H9 (cell line): Measurements from ENCODE around the gene PSMB7. TPM values are rescaled to one million over a fixed set of nuclear protein-coding genes. Genes with fewer than 3 reads are reported as not detected.

ENCODE experiments used
- DNase-seq: peaks from one replicate; pipeline ENCODE4 v3.0.0-alpha.2; 2017
- H2AFZ ChIP-seq: one replicate; pipeline ENCODE4 v1.6.1; 2013; ENCODE audit warnings: mild to moderate bottlenecking, low read length, control low read depth, moderate library complexity
- H2AK5ac ChIP-seq: 2 replicates; pipeline ENCODE4 v1.6.1; 2013; ENCODE audit warnings: low read length, control low read depth, mixed read lengths; ENCODE audit not compliant: insufficient read length
- H2BK120ac ChIP-seq: one replicate; pipeline ENCODE4 v1.6.1; 2013; ENCODE audit warnings: low read depth, mild to moderate bottlenecking, low read length, control low read depth, inconsistent platforms; ENCODE audit not compliant: poor library complexity, severe bottlenecking
- H2BK12ac ChIP-seq: 2 replicates; pipeline ENCODE4 v1.6.1; 2013; ENCODE audit warnings: low read length, control low read depth, mixed read lengths, low read depth; ENCODE audit not compliant: insufficient read length
- H2BK15ac ChIP-seq: 2 replicates; pipeline ENCODE4 v1.6.1; 2013; ENCODE audit warnings: low read depth, low read length, control low read depth
- H2BK20ac ChIP-seq: one replicate; pipeline ENCODE4 v1.6.1; 2013; ENCODE audit warnings: low read depth, mild to moderate bottlenecking, low read length, control low read depth, inconsistent platforms; ENCODE audit not compliant: poor library complexity, severe bottlenecking
- H2BK5ac ChIP-seq: 2 replicates; pipeline ENCODE4 v1.6.1; 2013; ENCODE audit warnings: low read length, control low read depth, mixed read lengths; ENCODE audit not compliant: insufficient read length
- H3K14ac ChIP-seq: 2 replicates; pipeline ENCODE4 v1.6.1; 2013; ENCODE audit warnings: low read length, control low read depth; ENCODE audit not compliant: insufficient read depth
- H3K18ac ChIP-seq: 2 replicates; pipeline ENCODE4 v1.6.1; 2013; ENCODE audit warnings: low read depth, mild to moderate bottlenecking, mixed read lengths, low read length, control low read depth; ENCODE audit not compliant: insufficient read length
- H3K23ac ChIP-seq: 2 replicates; pipeline ENCODE4 v1.6.1; 2013; ENCODE audit warnings: low read length, control low read depth, mixed read lengths, low read depth; ENCODE audit not compliant: insufficient read length
- H3K23me2 ChIP-seq: 2 replicates; pipeline ENCODE4 v1.6.1; 2013; ENCODE audit warnings: low read depth, mild to moderate bottlenecking, mixed read lengths, low read length, control low read depth; ENCODE audit not compliant: insufficient read length, poor library complexity, severe bottlenecking
- H3K27ac ChIP-seq: 2 replicates; pipeline ENCODE4 v1.5.1; 2013; ENCODE audit warnings: low read length, control low read depth, mixed read lengths, low read depth; ENCODE audit not compliant: insufficient read length
- H3K27me3 ChIP-seq: 2 replicates; pipeline ENCODE4 v1.6.1; 2013; ENCODE audit warnings: low read length, control low read depth, inconsistent platforms; ENCODE audit not compliant: insufficient read depth
- H3K4ac ChIP-seq: 2 replicates; pipeline ENCODE4 v1.6.1; 2013; ENCODE audit warnings: low read depth, mild to moderate bottlenecking, control low read depth, inconsistent platforms, low read length, moderate library complexity
- H3K4me1 ChIP-seq: 2 replicates; pipeline ENCODE4 v1.6.1; 2013; ENCODE audit warnings: low read length, control low read depth, inconsistent platforms; ENCODE audit not compliant: insufficient read depth
- H3K4me2 ChIP-seq: 2 replicates; pipeline ENCODE4 v1.6.1; 2013; ENCODE audit warnings: low read length, control low read depth, mixed read lengths; ENCODE audit not compliant: insufficient read length, insufficient read depth
- H3K56ac ChIP-seq: 2 replicates; pipeline ENCODE4 v1.6.1; 2013; ENCODE audit warnings: low read depth, mild to moderate bottlenecking, mixed read lengths, low read length, control low read depth; ENCODE audit not compliant: insufficient read length
- H3K79me1 ChIP-seq: 2 replicates; pipeline ENCODE4 v1.6.1; 2013; ENCODE audit warnings: low read depth, mild to moderate bottlenecking, moderate library complexity, low read length, control low read depth, inconsistent platforms; ENCODE audit not compliant: insufficient read depth, poor library complexity, severe bottlenecking
- H3K79me2 ChIP-seq: 2 replicates; pipeline ENCODE4 v1.6.1; 2013; ENCODE audit warnings: low read length, control low read depth, inconsistent platforms; ENCODE audit not compliant: insufficient read depth
- H3K9ac ChIP-seq: 2 replicates; pipeline ENCODE4 v1.6.1; 2013; ENCODE audit warnings: low read length, control low read depth, mixed read lengths; ENCODE audit not compliant: insufficient read length; ENCODE audit errors: extremely low read depth
- H3K9me3 ChIP-seq: one replicate; pipeline ENCODE4 v1.6.1; 2013; ENCODE audit warnings: low read depth, low read length, inconsistent platforms; ENCODE audit not compliant: control insufficient read depth
- H3T11ph ChIP-seq: one replicate; pipeline ENCODE4 v1.6.1; 2013; ENCODE audit warnings: mild to moderate bottlenecking, low read length, control low read depth, inconsistent platforms
- H4K20me1 ChIP-seq: one replicate; pipeline ENCODE4 v1.6.1; 2013; ENCODE audit not compliant: control insufficient read depth, insufficient read length, insufficient read depth
- H4K5ac ChIP-seq: 2 replicates; pipeline ENCODE4 v1.6.1; 2013; ENCODE audit warnings: low read depth, mild to moderate bottlenecking, mixed read lengths, low read length, control low read depth; ENCODE audit not compliant: insufficient read length
- H4K8ac ChIP-seq: replicated peaks from 2 replicates; pipeline ENCODE4 v1.6.1; 2013; ENCODE audit warnings: low read length, control low read depth, mixed read lengths, low read depth; ENCODE audit not compliant: insufficient read length
- H4K91ac ChIP-seq: 2 replicates; pipeline ENCODE4 v1.6.1; 2013; ENCODE audit warnings: low read depth, mild to moderate bottlenecking, moderate library complexity, mixed read lengths, low read length, control low read depth; ENCODE audit not compliant: insufficient read length
- H3K27ac Mint-ChIP-seq, 3 experiments: 2 replicates in 2 of 3; 3 replicates in 1 of 3; pipeline ENCODE4 v1.8.0; 2020 to 2021; ENCODE audit warnings: mixed read lengths in 3 of 3, mild to moderate bottlenecking in 1 of 3, moderate library complexity in 1 of 3
- H3K27me3 Mint-ChIP-seq: 2 replicates; pipeline ENCODE4 v1.8.0; 2021; ENCODE audit warnings: low read depth, mild to moderate bottlenecking, moderate library complexity, mixed read lengths
- H3K36me3 Mint-ChIP-seq, 3 experiments: 2 replicates in 2 of 3; 3 replicates in 1 of 3; pipeline ENCODE4 v1.8.0; 2020 to 2021; ENCODE audit warnings: low read depth in 3 of 3, mixed read lengths in 3 of 3; ENCODE audit not compliant: insufficient read depth in 1 of 3
- H3K4me1 Mint-ChIP-seq, 2 experiments: 2 replicates each; pipeline ENCODE4 v1.8.0; 2020; ENCODE audit warnings: mixed read lengths in 2 of 2
- H3K4me3 Mint-ChIP-seq, 2 experiments: 2 replicates in 1 of 2; 3 replicates in 1 of 2; pipeline ENCODE4 v1.8.0; 2020 to 2021; ENCODE audit warnings: mild to moderate bottlenecking in 2 of 2, mixed read lengths in 2 of 2, moderate library complexity in 1 of 2
- H3K9me3 Mint-ChIP-seq, 2 experiments: 2 replicates in 1 of 2; 3 replicates in 1 of 2; pipeline ENCODE4 v1.8.0; 2020; ENCODE audit warnings: mild to moderate bottlenecking in 2 of 2, mixed read lengths in 2 of 2, moderate library complexity in 1 of 2
- WGBS: extraction: QIAGEN DNeasy Blood & Tissue Kit; methylation state at CpG from one replicate; pipeline ENCODE4 v1.1.7; 2013; ENCODE audit warnings: missing lambda C conversion rate, low lambda C conversion rate, mixed read lengths; ENCODE audit not compliant: insufficient read length; ENCODE audit errors: extremely low coverage; 5-methylcytosine and 5-hydroxymethylcytosine counted together
- total RNA-seq: library from RNA; stranded (reverse); gene quantifications from 2 replicates; pipeline ENCODE4 v1.2.1, GENCODE V29; 2021
- TF ChIP-seq, protein P1 (sequence below): fragments of 200-600 bp; sonication (generic); conservative IDR thresholded peaks from 3 replicates; pipeline ENCODE4 v1.8.0; 2021; ENCODE audit warnings: antibody characterized with exemption, mild to moderate bottlenecking

The PSMB7 gene
- total RNA-seq, 1 experiment from 2014 or later: 209 TPM

DNA sequence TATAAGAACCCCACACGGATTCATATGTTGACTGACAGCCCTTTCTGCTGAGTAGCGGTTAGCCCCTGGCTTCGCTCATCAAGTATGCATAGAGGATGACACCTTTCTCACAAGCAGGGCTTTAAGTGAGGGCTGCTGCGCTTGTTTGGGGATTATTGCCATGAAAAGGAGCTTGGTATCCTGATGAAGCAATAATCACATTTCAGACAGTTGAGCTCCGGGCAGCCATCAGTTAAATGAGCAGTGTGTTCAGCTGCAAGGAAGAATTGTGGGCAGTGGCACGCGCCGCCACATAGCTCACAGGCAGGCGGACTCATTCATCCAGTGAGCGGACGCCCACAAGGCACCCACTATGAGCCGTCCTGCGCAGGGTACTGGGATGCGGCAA lies 79.9 kb downstream of the PSMB7 start:
- H3K23ac ChIP-seq: no peak overlapping the region
- H3K79me2 ChIP-seq: no peaks in the 10 kb centered on the region
- no peaks in the 10 kb centered on the region for H3K79me1 ChIP-seq
- no CpG with 5 or more reads among the region's 14 CpGs for WGBS
- no peak overlapping the region for H3K4me2 ChIP-seq
- H2BK120ac ChIP-seq: no peak overlapping the region
- H3K23me2 ChIP-seq: no peaks in the 10 kb centered on the region
- no peak for DNase-seq
- H2BK5ac ChIP-seq: no peak overlapping the region
- H3K4me3 Mint-ChIP-seq: no peak overlapping the region
- no peaks in the 10 kb centered on the region; the same call in 1 of the 2 replicates for H3K27me3 Mint-ChIP-seq
- peaks cover 11 to 18% (median 14%) of the 10 kb centered on the region in 3 experiments; a peak in 6 of 7 replicates for H3K36me3 Mint-ChIP-seq
- H4K20me1 ChIP-seq: no peaks in the 10 kb centered on the region
- H3K27me3 ChIP-seq: no peaks in the 10 kb centered on the region
- no peaks in the 10 kb centered on the region for H3K9me3 ChIP-seq
- no peak overlapping the region for H3K18ac ChIP-seq
- no peak overlapping the region for H2BK20ac ChIP-seq
- H2BK15ac ChIP-seq: no peak overlapping the region
- no peaks in the 10 kb centered on the region for H3K4me1 ChIP-seq
- no peak overlapping the region for H3K27ac Mint-ChIP-seq
- no peak overlapping the region for H3K27ac ChIP-seq
- no peak overlapping the region for H2AK5ac ChIP-seq
- H2AFZ ChIP-seq: no peak overlapping the region
- no peak overlapping the region for H3K9ac ChIP-seq
- H4K5ac ChIP-seq: no peak overlapping the region
- no peak overlapping the region for H4K91ac ChIP-seq
- no peak overlapping the region for H3T11ph ChIP-seq
- H3K9me3 Mint-ChIP-seq: peaks cover 4 to 6% of the 10 kb centered on the region in 2 experiments; a peak in 3 of 5 replicates
- TF ChIP-seq, protein P1, sequence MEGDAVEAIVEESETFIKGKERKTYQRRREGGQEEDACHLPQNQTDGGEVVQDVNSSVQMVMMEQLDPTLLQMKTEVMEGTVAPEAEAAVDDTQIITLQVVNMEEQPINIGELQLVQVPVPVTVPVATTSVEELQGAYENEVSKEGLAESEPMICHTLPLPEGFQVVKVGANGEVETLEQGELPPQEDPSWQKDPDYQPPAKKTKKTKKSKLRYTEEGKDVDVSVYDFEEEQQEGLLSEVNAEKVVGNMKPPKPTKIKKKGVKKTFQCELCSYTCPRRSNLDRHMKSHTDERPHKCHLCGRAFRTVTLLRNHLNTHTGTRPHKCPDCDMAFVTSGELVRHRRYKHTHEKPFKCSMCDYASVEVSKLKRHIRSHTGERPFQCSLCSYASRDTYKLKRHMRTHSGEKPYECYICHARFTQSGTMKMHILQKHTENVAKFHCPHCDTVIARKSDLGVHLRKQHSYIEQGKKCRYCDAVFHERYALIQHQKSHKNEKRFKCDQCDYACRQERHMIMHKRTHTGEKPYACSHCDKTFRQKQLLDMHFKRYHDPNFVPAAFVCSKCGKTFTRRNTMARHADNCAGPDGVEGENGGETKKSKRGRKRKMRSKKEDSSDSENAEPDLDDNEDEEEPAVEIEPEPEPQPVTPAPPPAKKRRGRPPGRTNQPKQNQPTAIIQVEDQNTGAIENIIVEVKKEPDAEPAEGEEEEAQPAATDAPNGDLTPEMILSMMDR: no peak
- H3K4ac ChIP-seq: no peak overlapping the region
- no peak overlapping the region for H3K56ac ChIP-seq
- no peak overlapping the region for H2BK12ac ChIP-seq
- no peak overlapping the region for H4K8ac ChIP-seq
- H3K14ac ChIP-seq: no peak overlapping the region
- H3K4me1 Mint-ChIP-seq: peaks cover 17 to 23% of the 10 kb centered on the region in 2 experiments
